H1 (cell line): Measurements from ENCODE around the gene SLC30A3.

Experiments
- BRCA1 ChIP-seq: IDR thresholded peaks from 2 replicates; pipeline ENCODE4 v1.6.1; 2012; ENCODE audit warnings: low read depth, low read length, improper control_type of control experiment
- CHD1 ChIP-seq: IDR thresholded peaks from 2 replicates; pipeline ENCODE4 v1.6.1; 2012; ENCODE audit warnings: low read depth, low read length, improper control_type of control experiment
- CTCF ChIP-seq, 3 experiments: IDR thresholded peaks; 1 replicate in 2 of 3; 2 replicates in 1 of 3; pipeline versions ENCODE4 v1.5.1 to v1.6.1; 2011; ENCODE audit warnings: low read length in 3 of 3, mild to moderate bottlenecking in 3 of 3, inconsistent platforms in 2 of 3, low read depth in 1 of 3, moderate library complexity in 1 of 3; ENCODE audit not compliant: insufficient read depth in 1 of 3; ENCODE audit errors: control extremely low read depth in 1 of 3
- KDM5A ChIP-seq: fragments of 200-600 bp; IDR thresholded peaks from 2 replicates; pipeline ENCODE4 v1.7.1; 2012; ENCODE audit warnings: mild to moderate bottlenecking, low read length, inconsistent platforms, mixed read lengths
- MAX ChIP-seq: IDR thresholded peaks from 2 replicates; pipeline ENCODE4 v1.6.1; 2012; ENCODE audit warnings: inconsistent platforms
- NANOG ChIP-seq: IDR thresholded peaks from 2 replicates; pipeline ENCODE4 v1.6.1; 2011; ENCODE audit warnings: low read length, low read depth, mild to moderate bottlenecking, inconsistent platforms; ENCODE audit not compliant: insufficient read depth, poor library complexity, severe bottlenecking
- POLR2A ChIP-seq, 2 experiments: IDR thresholded peaks; 1 replicate in 1 of 2; 2 replicates in 1 of 2; pipeline ENCODE4 v1.6.1; 2011; ENCODE audit warnings: low read depth in 2 of 2, low read length in 2 of 2, mild to moderate bottlenecking in 2 of 2; ENCODE audit errors: control extremely low read depth in 1 of 2
- POLR2AphosphoS5 ChIP-seq: IDR thresholded peaks from 2 replicates; pipeline ENCODE4 v1.6.1; 2011; ENCODE audit warnings: low read depth, low read length
- RAD21 ChIP-seq, 2 experiments: IDR thresholded peaks in 1 of 2; conservative IDR thresholded peaks in 1 of 2; 2 replicates each; pipeline ENCODE4 v1.6.1; 2011; ENCODE audit warnings: low read depth in 2 of 2, low read length in 2 of 2, improper control_type of control experiment in 1 of 2, inconsistent platforms in 1 of 2, mild to moderate bottlenecking in 1 of 2, moderate library complexity in 1 of 2
- RFX5 ChIP-seq: IDR thresholded peaks from 2 replicates; pipeline ENCODE4 v1.6.1; 2011; ENCODE audit warnings: low read depth, low read length, improper control_type of control experiment, borderline replicate concordance
- TAF1 ChIP-seq: IDR thresholded peaks from 2 replicates; pipeline ENCODE4 v1.6.1; 2011; ENCODE audit warnings: mild to moderate bottlenecking, low read depth, low read length

GRCh38 chr2:27240406-27240805, 22.4 kb downstream of the SLC30A3 start:
- TF ChIP-seq POLR2AphosphoS5, result no peak
- TF ChIP-seq BRCA1, result no peak
- TF ChIP-seq MAX, result no peak
- TF ChIP-seq POLR2A (IDR thresholded peaks at IDR 0.05; ENCODE audit: control extremely low read depth in 1 of 2, low read depth in 2 of 2, low read length in 2 of 2), result no peak
- no peak for TF ChIP-seq TAF1
- TF ChIP-seq CHD1, result no peak
- TF ChIP-seq NANOG, result no peak
- no peak for TF ChIP-seq KDM5A
- no peak for TF ChIP-seq CTCF (IDR thresholded peaks at IDR 0.05; ENCODE audit: control extremely low read depth in 1 of 3, insufficient read depth in 1 of 3, low read depth in 1 of 3, low read length in 3 of 3)
- no peak for TF ChIP-seq RFX5
- no peak for TF ChIP-seq RAD21 (IDR thresholded peaks at IDR 0.05 in 1 of 2, conservative IDR thresholded peaks at IDR 0.05 in 1 of 2; ENCODE audit: low read depth in 2 of 2, low read length in 2 of 2)
